Psoas muscle (tissue), 8 donors: ENCODE results near the gene FKRP. TPM values are rescaled to one million over a fixed set of nuclear protein-coding genes. Genes with fewer than 3 reads are reported as not detected.
A peak's percentile ranks its signal among the peaks of the same experiment; 100 is the strongest.

Experiments used
- ATAC-seq, 4 donors: fragments of 200-7000 bp; cut with Tn5 transposase; one replicate each; pipeline ENCODE4 v1.9.1; 2020; ENCODE audit warnings: moderate library complexity in 3 of 4, mild to moderate bottlenecking in 2 of 4
- DNase-seq, 2 donors: peaks; one replicate each; pipeline ENCODE4 v3.0.0-alpha.2; 2020
- H3K27ac ChIP-seq: fragments of 200-600 bp; one replicate; pipeline ENCODE4 v1.8.0; 2022
- H3K27me3 ChIP-seq, 3 donors: fragments of 200-600 bp in 1 of 3; one replicate each; pipeline versions ENCODE4 v1.6.1 to v1.8.0; 2013 to 2022; ENCODE audit warnings: low read length in 2 of 3, mild to moderate bottlenecking in 2 of 3, moderate library complexity in 1 of 3; ENCODE audit not compliant: insufficient read depth in 3 of 3
- H3K36me3 ChIP-seq, 2 donors: fragments of 200-600 bp in 1 of 2; one replicate each; pipeline versions ENCODE4 v1.6.1 to v1.8.0; 2013 to 2022; ENCODE audit warnings: low read depth in 1 of 2, mild to moderate bottlenecking in 1 of 2, moderate library complexity in 1 of 2; ENCODE audit not compliant: insufficient read depth in 1 of 2
- H3K4me1 ChIP-seq: fragments of 200-600 bp; one replicate; pipeline ENCODE4 v1.8.0; 2022
- H3K4me3 ChIP-seq: fragments of 200-600 bp; one replicate; pipeline ENCODE4 v1.8.0; 2022; ENCODE audit warnings: mild to moderate bottlenecking
- H3K9me3 ChIP-seq: fragments of 200-600 bp; one replicate; pipeline ENCODE4 v1.8.0; 2022
- CTCF ChIP-seq: fragments of 200-600 bp; IDR thresholded peaks from one replicate; pipeline ENCODE4 v1.8.0; 2022; ENCODE audit warnings: antibody characterized with exemption
- WGBS, 3 donors: extraction: QIAGEN DNeasy Blood & Tissue Kit; methylation state at CpG; one replicate each; pipeline versions ENCODE4 v1.1.6 to v1.1.7; 2013; 5-methylcytosine and 5-hydroxymethylcytosine counted together
- intact Hi-C, 2 donors: fragments of 100-400 bp; cut with DNase I; formaldehyde crosslinking; loops; one replicate each; pipeline versions ENCODE4 v1.11.0 to v1.14.2; 2022
- polyA plus RNA-seq, 3 donors: library from polyadenylated mRNA; stranded (reverse); fragments of 200-250 nt; gene quantifications; one replicate each; pipeline ENCODE4 v1.2.3, GENCODE V29; 2013
- total RNA-seq, 4 donors: library from RNA; stranded (reverse); fragmentation: NEBNext Ultra II Directional in 2 of 4; extraction: Animal tissue kit (Norgen Biotek cat#: 25700) in 2 of 4; gene quantifications; one replicate each; pipeline versions ENCODE4 v1.2.1 to v1.2.4, GENCODE V29; 2021 to 2023
- donor health status: healthy with polysubstance abuse.
- donor health status: DM: no; HTN: no; CAD: no; lungs with moderate emphysema.
- donor health status: Bipolar disorder and iron deficiency.
- donor health status: healthy.
- donor health status: DM: yes; HTN: yes; CAD: no.
- donor health status: DM: no; HTN: no; CAD: no.
- donor health status: DM: no; HTN: no; CAD: no.
- donor health status: DM: yes; HTN: yes; CAD: no.

Gene FKRP
- total and polyA plus RNA-seq, 7 donors: 11.6 to 24.5 (median 15.0) TPM

- DNase-seq (no peak), ATAC-seq (no peak)
- no peak for TF ChIP-seq CTCF
- Histone ChIP-seq H3K9me3 (no peaks in the 10 kb centered on the region), H3K27ac (peak overlapping the region; percentile 65), H3K4me1 (peaks cover 9% of the 10 kb centered on the region), H3K4me3 (peak overlapping the region; percentile 67), H3K36me3 (peaks cover 0 to 1% of the 10 kb centered on the region in 2 donors), H3K27me3 (peaks cover 0 to 24% (median 4%) of the 10 kb centered on the region in 3 donors)
- intact Hi-C loops: loop anchor here in 1 of 2 donors (5.0 kb wide), 1 partner anchor 41 kb away; no protein-coding TSS in a partner anchor
- 48 to 81% (median 52%) methylated on average over 4 of the region's 4 CpGs for WGBS, 3 donors
Observed at GRCh38 chr19:46785980-46786235, 40.1 kb downstream of the FKRP start.

- WGBS, 3 donors: 20 to 27% (median 25%) methylated on average over 20 of the region's 20 CpGs
- DNase-seq (peak; percentile 69 to 78), ATAC-seq (peak; percentile 22 to 46 (median 34))
- Histone ChIP-seq H3K4me1 (peaks cover 9% of the 10 kb centered on the region), H3K27me3 (peaks cover 0 to 21% (median 4%) of the 10 kb centered on the region in 3 donors), H3K4me3 (peak overlapping the region; percentile 67), H3K27ac (peak overlapping the region; percentile 65), H3K36me3 (no peaks in the 10 kb centered on the region), H3K9me3 (no peaks in the 10 kb centered on the region)
- intact Hi-C loops: loop anchor here in 1 of 2 donors (5.0 kb wide), 1 partner anchor 41 kb away; no protein-coding TSS in a partner anchor
- no peak for TF ChIP-seq CTCF
Observed at GRCh38 chr19:46786236-46787039, 40.6 kb downstream of the FKRP start.

- intact Hi-C loops: loop anchor here in 1 of 2 donors (5.0 kb wide), 1 partner anchor 40 kb away; no protein-coding TSS in a partner anchor
- no peak for DNase-seq
- 11 to 15% (median 13%) methylated on average over 5 of the region's 5 CpGs for WGBS, 3 donors
- peak overlapping the region; percentile 67 for H3K4me3 ChIP-seq
- H3K27me3 ChIP-seq: peaks cover 0 to 21% (median 4%) of the 10 kb centered on the region in 3 donors
- peak in 1 of 4 donors; percentile 7 for ATAC-seq
- H3K9me3 ChIP-seq: no peaks in the 10 kb centered on the region
- no peaks in the 10 kb centered on the region for H3K36me3 ChIP-seq
- H3K27ac ChIP-seq: peak overlapping the region; percentile 65
- TF ChIP-seq CTCF: no peak
- peaks cover 9% of the 10 kb centered on the region for H3K4me1 ChIP-seq
Observed at GRCh38 chr19:46787040-46787330, 41.1 kb downstream of the FKRP start.

DNA sequence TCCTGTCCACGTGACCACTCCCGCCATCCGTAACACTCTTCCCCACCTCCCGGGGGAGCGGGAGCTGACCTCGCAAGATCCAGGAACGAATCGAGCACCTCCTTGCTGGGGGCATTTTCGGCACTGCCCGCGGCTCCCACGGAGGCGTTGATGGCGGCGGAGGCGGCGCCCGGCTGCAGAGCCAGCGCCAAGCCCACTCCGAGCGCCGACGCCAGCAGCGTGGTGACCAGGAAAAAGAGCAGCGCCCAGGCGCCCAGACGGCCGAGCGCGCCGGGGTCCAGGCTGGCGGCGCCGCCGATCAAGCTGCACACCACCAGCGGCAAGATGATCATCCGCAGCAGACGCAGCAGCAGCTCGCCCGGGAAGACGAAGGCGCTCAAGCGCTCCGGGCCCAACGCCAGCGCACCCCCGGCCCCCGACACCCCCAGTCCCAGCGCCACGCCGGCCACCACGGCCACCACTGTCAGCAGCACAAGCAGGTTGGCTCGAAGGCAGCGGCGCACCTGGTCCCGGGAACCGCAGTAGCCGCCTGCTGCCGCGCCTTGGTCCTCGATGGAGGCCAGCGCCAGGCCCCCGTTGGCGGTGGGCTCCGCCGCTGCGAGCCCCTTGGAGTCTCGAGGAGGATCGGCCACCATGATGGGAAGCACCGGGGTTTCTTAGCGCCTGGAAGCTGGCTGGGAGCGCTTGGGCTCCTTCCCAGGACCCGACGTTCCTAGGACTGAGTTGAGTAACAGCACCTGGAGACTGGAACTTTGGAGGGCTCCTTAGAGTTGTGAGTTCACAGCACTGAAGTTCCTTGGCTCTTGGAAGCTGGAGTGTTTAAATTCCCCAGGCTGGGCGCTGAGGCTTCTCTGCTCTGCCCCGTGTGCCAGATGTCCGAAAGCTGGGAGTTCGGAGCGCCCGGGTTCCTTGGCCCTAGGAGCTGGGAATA is 41.7 kb downstream of the FKRP start:
- Histone ChIP-seq H3K4me1 (peaks cover 9% of the 10 kb centered on the region), H3K27ac (peak overlapping the region; percentile 65), H3K4me3 (peak overlapping the region; percentile 67), H3K36me3 (no peaks in the 10 kb centered on the region), H3K27me3 (peaks cover 0 to 21% (median 4%) of the 10 kb centered on the region in 3 donors), H3K9me3 (no peaks in the 10 kb centered on the region)
- intact Hi-C loops: loop anchor here in 1 of 2 donors (5.0 kb wide), 1 partner anchor 40 kb away; no protein-coding TSS in a partner anchor
- no peak for TF ChIP-seq CTCF
- peak; percentile 18 to 54 (median 34) for ATAC-seq
- DNase-seq: peak; percentile 75 to 83
- 0 to 1% (median 1%) methylated on average over 49 to 80 of the region's 80 CpGs for WGBS, 3 donors
